Left ventricle myocardium inferior (tissue), 1 donor: ENCODE data around the gene GPRC5A. TPM values are rescaled to one million over a fixed set of nuclear protein-coding genes. Genes with fewer than 3 reads are reported as not detected.

ENCODE experiments used
- DNase-seq: peaks from one replicate; pipeline ENCODE4 v3.0.0-alpha.2; 2020
- H3K27ac ChIP-seq: fragments of 200-600 bp; replicated peaks from 2 replicates; pipeline ENCODE4 v1.8.0; 2021
- H3K27me3 ChIP-seq: fragments of 200-600 bp; 2 replicates; pipeline ENCODE4 v1.8.0; 2021; ENCODE audit warnings: low read depth
- H3K36me3 ChIP-seq: fragments of 200-600 bp; 2 replicates; pipeline ENCODE4 v1.8.0; 2021
- H3K4me1 ChIP-seq: fragments of 200-600 bp; 2 replicates; pipeline ENCODE4 v1.8.0; 2021
- H3K4me3 ChIP-seq: fragments of 200-600 bp; 2 replicates; pipeline ENCODE4 v1.8.0; 2021; ENCODE audit warnings: mild to moderate bottlenecking, moderate library complexity
- H3K9me3 ChIP-seq: fragments of 200-600 bp; replicated peaks from 2 replicates; pipeline ENCODE4 v1.8.0; 2021
- intact Hi-C: fragments of 100-400 bp; cut with micrococcal nuclease; formaldehyde crosslinking; loops from one replicate; pipeline ENCODE4 v1.11.0; 2022
- total RNA-seq: library from RNA; stranded (reverse); fragmentation: NEBNext Ultra II Directional; extraction: Animal tissue kit (Norgen Biotek cat#: 25700); gene quantifications from one replicate; pipeline ENCODE4 v1.2.1, GENCODE V29; 2021
- TF ChIP-seq, protein P1 (sequence below): fragments of 200-600 bp; IDR thresholded peaks from 2 replicates; pipeline ENCODE4 v1.8.0; 2021; ENCODE audit warnings: antibody characterized with exemption, mild to moderate bottlenecking, borderline replicate concordance
- donor health status: DM: no; HTN: yes; CAD: no; lungs with severe emphysema.

The GPRC5A gene
- total RNA-seq, 1 donor from 2014 or later = 0.77 TPM

GRCh38 chr12:12868477-12869235, 22.7 kb upstream of the GPRC5A start:
- Histone ChIP-seq H3K9me3 (no peaks in the 10 kb centered on the region), H3K4me3 (no peak overlapping the region), H3K27me3 (no peaks in the 10 kb centered on the region), H3K4me1 (no peaks in the 10 kb centered on the region), H3K36me3 (no peaks in the 10 kb centered on the region), H3K27ac (no peak overlapping the region)
- TF ChIP-seq, protein P1, sequence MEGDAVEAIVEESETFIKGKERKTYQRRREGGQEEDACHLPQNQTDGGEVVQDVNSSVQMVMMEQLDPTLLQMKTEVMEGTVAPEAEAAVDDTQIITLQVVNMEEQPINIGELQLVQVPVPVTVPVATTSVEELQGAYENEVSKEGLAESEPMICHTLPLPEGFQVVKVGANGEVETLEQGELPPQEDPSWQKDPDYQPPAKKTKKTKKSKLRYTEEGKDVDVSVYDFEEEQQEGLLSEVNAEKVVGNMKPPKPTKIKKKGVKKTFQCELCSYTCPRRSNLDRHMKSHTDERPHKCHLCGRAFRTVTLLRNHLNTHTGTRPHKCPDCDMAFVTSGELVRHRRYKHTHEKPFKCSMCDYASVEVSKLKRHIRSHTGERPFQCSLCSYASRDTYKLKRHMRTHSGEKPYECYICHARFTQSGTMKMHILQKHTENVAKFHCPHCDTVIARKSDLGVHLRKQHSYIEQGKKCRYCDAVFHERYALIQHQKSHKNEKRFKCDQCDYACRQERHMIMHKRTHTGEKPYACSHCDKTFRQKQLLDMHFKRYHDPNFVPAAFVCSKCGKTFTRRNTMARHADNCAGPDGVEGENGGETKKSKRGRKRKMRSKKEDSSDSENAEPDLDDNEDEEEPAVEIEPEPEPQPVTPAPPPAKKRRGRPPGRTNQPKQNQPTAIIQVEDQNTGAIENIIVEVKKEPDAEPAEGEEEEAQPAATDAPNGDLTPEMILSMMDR = no peak
- intact Hi-C loops = no loop called here
- DNase-seq = no peak

- Histone ChIP-seq H3K36me3 (no peaks in the 10 kb centered on the region), H3K9me3 (no peaks in the 10 kb centered on the region), H3K27me3 (no peaks in the 10 kb centered on the region), H3K4me3 (no peak overlapping the region), H3K27ac (no peak overlapping the region), H3K4me1 (no peaks in the 10 kb centered on the region)
- TF ChIP-seq, protein P1 = no peak
- DNase-seq = no peak
- intact Hi-C loops = no loop called here
These were observed 20.9 kb upstream of the GPRC5A start for GRCh38 chr12:12870465-12870864.

DNA sequence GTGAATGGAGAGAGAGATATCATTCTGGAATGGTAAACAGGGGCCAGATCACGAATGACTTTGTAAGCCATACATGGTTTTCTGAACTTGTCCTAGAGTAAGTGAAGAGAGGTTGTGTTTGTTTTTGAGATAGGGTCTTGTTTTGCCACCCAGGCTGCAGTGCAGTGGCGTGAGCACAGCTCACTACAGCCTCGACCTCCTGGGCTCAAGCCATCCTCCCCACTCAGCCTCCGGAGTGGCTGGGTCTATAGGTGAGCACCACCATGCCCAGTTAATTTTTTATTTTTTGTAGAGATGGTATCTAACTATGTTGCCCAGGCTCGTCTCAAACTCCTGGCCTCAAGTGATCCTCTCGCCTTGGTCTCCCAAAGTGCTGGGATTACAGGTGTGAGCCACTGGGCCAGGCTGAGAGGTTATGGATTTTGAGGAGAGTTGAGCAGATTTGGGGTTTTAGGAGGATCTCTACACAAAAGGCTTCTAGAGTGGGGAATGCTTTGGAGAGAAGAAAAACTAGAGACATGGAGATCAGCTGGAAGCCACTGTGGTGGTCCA, 19.7 kb upstream of the GPRC5A start:
- Histone ChIP-seq H3K27ac (no peak overlapping the region), H3K4me3 (no peak overlapping the region), H3K9me3 (no peaks in the 10 kb centered on the region), H3K4me1 (no peaks in the 10 kb centered on the region), H3K36me3 (no peaks in the 10 kb centered on the region), H3K27me3 (no peaks in the 10 kb centered on the region)
- intact Hi-C loops = no loop called here
- no peak for DNase-seq
- TF ChIP-seq, protein P1 = no peak

- no peaks in the 10 kb centered on the region for H3K9me3 ChIP-seq
- H3K27me3 ChIP-seq = no peaks in the 10 kb centered on the region
- TF ChIP-seq, protein P1 = no peak
- intact Hi-C loops = no loop called here
- no peak overlapping the region for H3K4me3 ChIP-seq
- H3K36me3 ChIP-seq = no peaks in the 10 kb centered on the region
- H3K27ac ChIP-seq = no peak overlapping the region
- H3K4me1 ChIP-seq = no peaks in the 10 kb centered on the region
- DNase-seq = no peak
These were observed 19.0 kb upstream of the GPRC5A start for GRCh38 chr12:12872139-12872933.

DNA sequence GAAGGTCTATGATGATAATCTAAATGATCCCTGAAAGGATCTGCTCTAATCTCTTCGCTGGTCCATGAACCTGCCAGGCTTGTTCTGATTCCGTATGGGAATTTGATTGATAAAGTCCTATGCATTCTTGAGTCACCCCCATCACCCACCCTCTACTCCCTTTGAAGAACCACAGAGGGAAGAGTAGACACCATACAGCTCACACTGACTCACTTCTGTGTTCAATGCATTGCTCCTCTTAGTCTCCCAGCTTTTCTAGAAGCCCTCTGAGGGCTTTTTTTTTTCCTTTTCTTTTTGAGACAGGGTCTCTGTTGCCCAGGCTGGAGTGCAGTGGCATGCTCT, 18.5 kb upstream of the GPRC5A start:
- H3K27ac ChIP-seq = no peak overlapping the region
- DNase-seq = no peak
- H3K27me3 ChIP-seq = no peaks in the 10 kb centered on the region
- no peaks in the 10 kb centered on the region for H3K9me3 ChIP-seq
- H3K4me1 ChIP-seq = no peaks in the 10 kb centered on the region
- H3K4me3 ChIP-seq = no peak overlapping the region
- TF ChIP-seq, protein P1 = no peak
- H3K36me3 ChIP-seq = no peaks in the 10 kb centered on the region
- intact Hi-C loops = no loop called here
